Measurements from ENCODE around the gene HOXA5.

HOXA5 gene

GRCh38 chr7:27106901-27107240 lies 36.6 kb downstream of the HOXA5 start:
- no peak for DNase-seq (ENCODE audit: low spot score)
- Histone ChIP-seq H3K36me3 (ENCODE audit: low read depth) (no peaks in the 10 kb centered on the region; the same call in 1 of the 2 replicates), H3K27me3 (ENCODE audit: insufficient read depth, poor library complexity, severe bottlenecking) (no peaks in the 10 kb centered on the region), H3K4me3 (ENCODE audit: severe bottlenecking) (no peak overlapping the region), H3K9me3 (ENCODE audit: severe bottlenecking) (no peaks in the 10 kb centered on the region), H3K27ac (ENCODE audit: poor library complexity, severe bottlenecking) (no peak overlapping the region), H3K4me1 (ENCODE audit: insufficient read depth, poor library complexity, severe bottlenecking) (peaks cover 15% of the 10 kb centered on the region)
- no peak for TF ChIP-seq CTCF (IDR thresholded peaks at IDR 0.05; ENCODE audit: poor library complexity, severe bottlenecking)
- ATAC-seq (ENCODE audit: low read depth): no peak

GRCh38 chr7:27106181-27106900 lies 37.1 kb downstream of the HOXA5 start:
- no peak overlapping the region for H3K4me3 ChIP-seq (ENCODE audit: severe bottlenecking)
- H3K4me1 ChIP-seq (ENCODE audit: insufficient read depth, poor library complexity, severe bottlenecking): peaks cover 10% of the 10 kb centered on the region
- TF ChIP-seq CTCF (IDR thresholded peaks at IDR 0.05; ENCODE audit: poor library complexity, severe bottlenecking): no peak
- H3K36me3 ChIP-seq (ENCODE audit: low read depth): no peaks in the 10 kb centered on the region; the same call in 1 of the 2 replicates
- no peak overlapping the region for H3K27ac ChIP-seq (ENCODE audit: poor library complexity, severe bottlenecking)
- ATAC-seq (ENCODE audit: low read depth): no peak
- H3K9me3 ChIP-seq (ENCODE audit: severe bottlenecking): no peaks in the 10 kb centered on the region
- no peaks in the 10 kb centered on the region for H3K27me3 ChIP-seq (ENCODE audit: insufficient read depth, poor library complexity, severe bottlenecking)
- no peak for DNase-seq (ENCODE audit: low spot score)

- no peaks in the 10 kb centered on the region for H3K9me3 ChIP-seq (ENCODE audit: severe bottlenecking)
- peaks cover under 1% of the 10 kb centered on the region for H3K36me3 ChIP-seq (ENCODE audit: low read depth)
- H3K4me1 ChIP-seq (ENCODE audit: insufficient read depth, poor library complexity, severe bottlenecking): peaks cover 1% of the 10 kb centered on the region
- no peak overlapping the region for H3K27ac ChIP-seq (ENCODE audit: poor library complexity, severe bottlenecking)
- TF ChIP-seq CTCF (IDR thresholded peaks at IDR 0.05; ENCODE audit: poor library complexity, severe bottlenecking): no peak
- DNase-seq (ENCODE audit: low spot score): no peak
- H3K4me3 ChIP-seq (ENCODE audit: severe bottlenecking): no peak overlapping the region
- ATAC-seq (ENCODE audit: low read depth): no peak
- H3K27me3 ChIP-seq (ENCODE audit: insufficient read depth, poor library complexity, severe bottlenecking): no peaks in the 10 kb centered on the region
These were observed 38.0 kb downstream of the HOXA5 start for GRCh38 chr7:27105301-27106031.

GRCh38 chr7:27104341-27105058 lies 39.0 kb downstream of the HOXA5 start:
- Histone ChIP-seq H3K27me3 (ENCODE audit: insufficient read depth, poor library complexity, severe bottlenecking) (no peaks in the 10 kb centered on the region), H3K36me3 (ENCODE audit: low read depth) (peaks cover 11% of the 10 kb centered on the region), H3K27ac (ENCODE audit: poor library complexity, severe bottlenecking) (no peak overlapping the region), H3K4me3 (ENCODE audit: severe bottlenecking) (no peak overlapping the region), H3K9me3 (ENCODE audit: severe bottlenecking) (no peaks in the 10 kb centered on the region), H3K4me1 (ENCODE audit: insufficient read depth, poor library complexity, severe bottlenecking) (peaks cover 3% of the 10 kb centered on the region)
- ATAC-seq (ENCODE audit: low read depth): no peak
- no peak for TF ChIP-seq CTCF (IDR thresholded peaks at IDR 0.05; ENCODE audit: poor library complexity, severe bottlenecking)
- no peak for DNase-seq (ENCODE audit: low spot score)
